D721Med (cell line): ENCODE data around the gene MOCS1.

Source experiments
- DNase-seq: peaks from one replicate; pipeline ENCODE4 v3.0.0; 2011; ENCODE audit warnings: low spot score; ENCODE audit not compliant: insufficient read length
- FAIRE-seq: peaks from 2 replicates; lab custom pipeline; 2011; peaks lifted over from hg19 to GRCh38; lab: Jason Lieb, UNC
- TF ChIP-seq, protein P1 (sequence below): IDR thresholded peaks from 2 replicates; pipeline ENCODE4 v1.5.1; 2012; ENCODE audit warnings: mild to moderate bottlenecking, control low read depth; ENCODE audit not compliant: insufficient read depth; ENCODE audit errors: missing control alignments

MOCS1 gene

DNA sequence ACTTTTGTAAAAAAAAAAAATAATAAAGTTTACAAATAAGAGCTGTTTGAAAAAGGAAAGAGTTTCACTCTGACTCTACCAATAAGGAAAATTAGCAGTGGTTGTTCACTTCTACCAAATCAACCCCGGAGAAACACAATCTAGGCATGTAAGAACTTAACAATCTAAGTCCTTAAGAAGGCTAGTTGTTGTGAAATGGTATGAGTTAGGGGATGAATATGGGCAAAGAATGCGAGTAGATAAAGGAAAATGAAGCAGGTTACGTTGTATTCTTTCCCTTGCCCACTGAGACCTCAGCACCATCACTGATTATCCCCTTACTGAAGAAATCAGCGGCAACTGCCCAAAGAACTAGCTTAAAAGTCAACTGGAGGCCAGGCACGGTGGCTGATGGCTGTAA is 15.4 kb downstream of the MOCS1 start:
- DNase-seq (no peak), FAIRE-seq (no peak)
- TF ChIP-seq, protein P1, sequence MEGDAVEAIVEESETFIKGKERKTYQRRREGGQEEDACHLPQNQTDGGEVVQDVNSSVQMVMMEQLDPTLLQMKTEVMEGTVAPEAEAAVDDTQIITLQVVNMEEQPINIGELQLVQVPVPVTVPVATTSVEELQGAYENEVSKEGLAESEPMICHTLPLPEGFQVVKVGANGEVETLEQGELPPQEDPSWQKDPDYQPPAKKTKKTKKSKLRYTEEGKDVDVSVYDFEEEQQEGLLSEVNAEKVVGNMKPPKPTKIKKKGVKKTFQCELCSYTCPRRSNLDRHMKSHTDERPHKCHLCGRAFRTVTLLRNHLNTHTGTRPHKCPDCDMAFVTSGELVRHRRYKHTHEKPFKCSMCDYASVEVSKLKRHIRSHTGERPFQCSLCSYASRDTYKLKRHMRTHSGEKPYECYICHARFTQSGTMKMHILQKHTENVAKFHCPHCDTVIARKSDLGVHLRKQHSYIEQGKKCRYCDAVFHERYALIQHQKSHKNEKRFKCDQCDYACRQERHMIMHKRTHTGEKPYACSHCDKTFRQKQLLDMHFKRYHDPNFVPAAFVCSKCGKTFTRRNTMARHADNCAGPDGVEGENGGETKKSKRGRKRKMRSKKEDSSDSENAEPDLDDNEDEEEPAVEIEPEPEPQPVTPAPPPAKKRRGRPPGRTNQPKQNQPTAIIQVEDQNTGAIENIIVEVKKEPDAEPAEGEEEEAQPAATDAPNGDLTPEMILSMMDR, result no peak

DNA sequence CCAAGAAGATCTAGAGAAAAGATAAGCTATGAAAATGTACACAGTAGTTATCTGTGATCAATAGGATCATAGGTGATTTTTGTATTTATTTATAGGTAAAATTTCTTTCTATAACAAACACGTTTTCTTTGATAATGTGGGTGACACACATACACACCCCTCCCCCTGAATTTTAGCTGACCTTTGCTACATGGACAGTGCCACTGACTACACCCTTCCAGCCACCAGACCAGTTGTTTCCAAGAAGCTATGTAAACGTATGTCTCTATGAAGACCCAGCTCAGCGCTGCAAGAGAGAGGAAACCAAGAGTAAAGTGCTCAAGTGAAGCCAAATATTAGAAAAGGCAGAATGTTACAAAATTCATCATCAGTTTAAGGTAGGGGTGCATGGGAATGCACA is 16.3 kb downstream of the MOCS1 start:
- no peak for FAIRE-seq

DNA sequence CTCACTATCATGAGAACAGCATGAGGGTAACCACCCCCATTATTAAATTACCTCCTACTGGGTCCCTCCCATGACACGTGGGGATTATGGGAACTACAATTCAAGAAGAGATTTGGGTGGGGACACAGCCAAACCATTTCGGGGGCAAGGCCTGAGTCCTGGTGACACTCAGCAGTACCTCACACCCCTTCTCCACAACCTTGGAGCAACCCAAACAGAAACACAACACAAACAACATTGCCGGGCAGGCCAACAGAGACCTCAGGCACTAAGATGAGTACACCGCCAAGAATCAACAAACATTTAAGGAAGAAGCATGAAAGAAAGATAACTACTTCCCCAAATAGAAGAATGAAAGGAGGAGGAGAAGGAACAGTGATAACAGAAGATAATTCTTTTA is 16.9 kb downstream of the MOCS1 start:
- TF ChIP-seq, protein P1, result no peak
- DNase-seq (no peak), FAIRE-seq (no peak)

More for the DNA sequence above, 16.3 kb downstream of the MOCS1 start:
- TF ChIP-seq, protein P1, result no peak
- no peak for DNase-seq

DNA sequence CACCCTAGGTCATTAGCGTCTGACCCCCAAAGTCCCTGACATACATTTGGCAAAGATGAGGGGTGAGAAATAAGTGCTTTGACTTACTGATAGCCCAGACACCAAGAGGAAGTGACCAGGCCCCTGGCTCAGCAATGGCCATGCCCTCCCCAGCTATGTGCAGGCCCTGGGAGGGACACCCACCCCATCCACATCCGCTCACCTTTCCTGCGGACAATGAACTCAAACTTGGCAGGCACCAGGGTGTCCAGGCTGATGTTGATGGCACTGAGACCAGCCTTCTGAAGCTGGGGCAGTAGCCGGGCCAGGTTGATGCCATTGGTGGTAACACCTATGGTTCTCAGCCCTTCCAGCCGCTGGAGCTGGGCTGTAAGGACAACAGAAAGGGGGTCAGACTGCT is 18.4 kb downstream of the MOCS1 start:
- FAIRE-seq (no peak), DNase-seq (no peak)
- TF ChIP-seq, protein P1, result no peak

DNA sequence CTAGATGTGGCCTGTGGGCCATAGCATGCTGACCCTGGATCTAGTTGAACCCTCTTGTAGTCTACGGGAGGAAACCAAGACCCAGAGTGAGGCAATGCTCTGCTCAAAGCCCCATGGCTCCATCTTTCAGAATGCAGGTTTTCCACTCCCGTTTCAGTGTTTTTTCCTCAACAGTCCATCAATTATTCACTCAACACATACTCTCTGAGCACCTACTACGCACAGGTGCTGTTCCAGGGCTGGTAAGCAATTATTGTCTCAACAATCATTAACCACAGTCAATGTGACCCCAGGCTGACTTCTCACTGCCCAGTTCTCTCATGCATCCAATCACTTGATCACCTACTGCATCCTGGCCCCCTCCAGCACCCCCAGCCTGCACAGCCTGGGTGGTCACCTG is 20.0 kb downstream of the MOCS1 start:
- FAIRE-seq (no peak), DNase-seq (no peak)
- TF ChIP-seq, protein P1, result no peak

DNA sequence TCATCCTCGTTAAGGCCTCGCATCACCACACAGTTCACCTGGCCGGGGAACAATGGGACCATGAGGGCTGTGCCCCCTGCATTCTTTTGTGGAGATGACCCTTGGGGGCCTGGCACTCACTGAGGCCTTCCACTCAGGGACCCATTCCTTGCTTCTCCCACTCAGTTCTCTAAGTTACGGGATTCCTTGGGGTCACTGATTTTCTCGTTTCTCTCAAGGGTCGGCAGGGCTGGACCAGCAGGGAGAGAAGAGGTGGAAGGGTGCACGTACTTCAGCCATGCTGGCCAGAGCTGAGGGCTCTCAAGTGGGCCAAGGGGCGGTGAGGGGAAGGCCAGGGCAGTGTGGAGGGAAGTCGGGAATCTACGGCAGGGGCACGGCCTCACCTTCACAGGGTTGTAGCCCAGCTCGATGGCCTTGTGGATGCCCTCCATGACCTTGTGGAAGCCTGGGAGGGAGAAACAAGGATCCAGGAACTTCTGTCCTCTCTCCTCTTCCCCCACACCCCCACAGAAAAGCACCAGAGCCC is 20.8 kb downstream of the MOCS1 start:
- FAIRE-seq (no peak), DNase-seq (no peak)
- TF ChIP-seq, protein P1, result no peak

DNA sequence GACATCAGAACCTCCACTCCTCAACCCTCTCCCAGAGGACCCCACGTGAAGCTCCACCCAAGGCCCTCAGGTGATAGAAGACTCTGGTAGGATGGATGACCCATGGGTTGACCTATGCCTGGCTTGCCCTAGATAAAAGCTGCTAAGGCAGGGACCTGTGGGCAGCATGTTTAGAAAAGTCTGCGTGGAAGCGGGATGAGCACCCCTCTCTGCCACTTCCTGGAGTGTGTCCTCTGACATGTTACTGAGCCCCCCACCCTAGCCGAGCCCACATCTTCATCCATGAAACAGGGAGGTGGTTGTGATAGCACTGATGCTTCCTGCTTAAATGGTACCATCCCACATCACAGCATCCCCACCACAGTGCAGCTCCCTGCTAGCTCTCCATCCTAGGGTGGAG is 21.8 kb downstream of the MOCS1 start:
- FAIRE-seq, result no peak
- TF ChIP-seq, protein P1, result no peak
- DNase-seq, result no peak
